ENCODE measurements around the gene TGFBR3. TPM values are rescaled to one million over a fixed set of nuclear protein-coding genes. Genes with fewer than 3 reads are reported as not detected.
"Not testable (repeated sequence)": the region's sequence is repeated elsewhere in the genome, so short reads cannot be mapped to it uniquely, and the experiment has no call there.

The TGFBR3 gene
- total RNA-seq, 1 donor from 2014 or later, result 0.60 TPM

DNA sequence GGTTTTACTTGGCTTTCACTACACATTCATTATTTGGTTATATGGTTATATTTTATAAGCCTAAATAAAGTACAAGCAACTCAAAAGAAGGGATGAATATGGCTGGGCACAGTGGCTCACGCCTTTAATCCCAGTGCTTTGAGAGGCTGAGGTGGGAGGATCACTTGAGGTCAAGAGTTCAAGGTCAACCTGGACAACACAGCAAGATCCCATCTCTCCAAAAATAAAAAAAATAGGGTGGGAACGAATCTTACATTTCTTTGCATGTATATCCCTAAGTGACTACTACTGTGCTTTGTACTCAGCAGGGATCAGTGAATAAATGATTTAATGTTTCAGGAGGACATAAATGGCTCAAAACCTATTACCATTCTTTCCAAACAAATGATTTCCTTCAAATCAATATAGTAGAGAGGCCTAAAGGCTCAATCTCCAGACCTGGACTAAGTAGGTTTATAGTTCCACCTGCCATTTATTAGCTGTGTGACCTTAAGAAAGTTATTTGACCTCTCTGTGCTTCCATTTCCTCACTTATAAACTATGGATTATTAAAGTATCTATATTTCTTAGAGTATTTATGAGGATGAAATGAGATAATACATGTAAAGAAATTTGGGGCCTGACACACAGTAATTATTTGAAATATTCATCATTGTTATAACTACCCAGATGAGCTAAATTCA is 28.3 kb downstream of the TGFBR3 start:
- peaks cover 4% of the 10 kb centered on the region for H3K9me3 Mint-ChIP-seq
- intact Hi-C loops (cut with micrococcal nuclease), result no loop called here
- CTCF ChIA-PET, result no interaction called here
- no peaks in the 10 kb centered on the region for H3K4me1 Mint-ChIP-seq
- TF ChIP-seq, protein P1, sequence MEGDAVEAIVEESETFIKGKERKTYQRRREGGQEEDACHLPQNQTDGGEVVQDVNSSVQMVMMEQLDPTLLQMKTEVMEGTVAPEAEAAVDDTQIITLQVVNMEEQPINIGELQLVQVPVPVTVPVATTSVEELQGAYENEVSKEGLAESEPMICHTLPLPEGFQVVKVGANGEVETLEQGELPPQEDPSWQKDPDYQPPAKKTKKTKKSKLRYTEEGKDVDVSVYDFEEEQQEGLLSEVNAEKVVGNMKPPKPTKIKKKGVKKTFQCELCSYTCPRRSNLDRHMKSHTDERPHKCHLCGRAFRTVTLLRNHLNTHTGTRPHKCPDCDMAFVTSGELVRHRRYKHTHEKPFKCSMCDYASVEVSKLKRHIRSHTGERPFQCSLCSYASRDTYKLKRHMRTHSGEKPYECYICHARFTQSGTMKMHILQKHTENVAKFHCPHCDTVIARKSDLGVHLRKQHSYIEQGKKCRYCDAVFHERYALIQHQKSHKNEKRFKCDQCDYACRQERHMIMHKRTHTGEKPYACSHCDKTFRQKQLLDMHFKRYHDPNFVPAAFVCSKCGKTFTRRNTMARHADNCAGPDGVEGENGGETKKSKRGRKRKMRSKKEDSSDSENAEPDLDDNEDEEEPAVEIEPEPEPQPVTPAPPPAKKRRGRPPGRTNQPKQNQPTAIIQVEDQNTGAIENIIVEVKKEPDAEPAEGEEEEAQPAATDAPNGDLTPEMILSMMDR (IDR thresholded peaks at IDR 0.05), result no peak
- DNase-seq, result no peak
- no peak overlapping the region for H3K4me3 Mint-ChIP-seq
- ATAC-seq (ENCODE audit: low read depth), result no peak
- POLR2A ChIA-PET, result no interaction called here
- no peaks in the 10 kb centered on the region for H3K27me3 Mint-ChIP-seq
- H3K27ac Mint-ChIP-seq, result no peak overlapping the region
- no peaks in the 10 kb centered on the region for H3K36me3 Mint-ChIP-seq (ENCODE audit: low read depth)

DNA sequence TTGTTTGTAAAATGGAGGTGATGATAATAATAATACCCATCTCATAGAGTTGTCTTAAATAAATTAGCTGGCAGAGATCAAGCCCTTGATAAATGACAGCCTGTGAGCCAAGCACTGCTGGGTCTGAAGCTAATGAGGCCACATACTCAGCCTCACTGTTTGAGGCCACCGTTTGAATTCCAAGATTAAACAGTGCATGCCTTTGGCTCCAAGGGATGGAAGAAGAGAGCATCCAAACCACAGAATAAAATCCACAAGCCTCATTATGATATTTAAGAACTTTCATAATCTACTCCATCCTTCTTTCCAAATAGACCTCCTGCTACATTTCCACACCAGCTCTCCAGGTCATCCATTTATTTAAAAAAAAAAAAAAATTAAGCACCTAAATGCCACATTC is 29.0 kb downstream of the TGFBR3 start:
- Mint-ChIP-seq H3K27me3 (no peaks in the 10 kb centered on the region), H3K36me3 (ENCODE audit: low read depth) (no peaks in the 10 kb centered on the region), H3K9me3 (peaks cover 4% of the 10 kb centered on the region), H3K4me3 (no peak overlapping the region), H3K4me1 (no peaks in the 10 kb centered on the region), H3K27ac (no peak overlapping the region)
- DNase-seq, result no peak
- ChIA-PET POLR2A (no interaction called here), CTCF (no interaction called here)
- intact Hi-C loops (cut with micrococcal nuclease), result no loop called here
- no peak for ATAC-seq (ENCODE audit: low read depth)
- TF ChIP-seq, protein P1 (IDR thresholded peaks at IDR 0.05), result no peak

- H3K4me3 Mint-ChIP-seq, result no peak overlapping the region
- no peaks in the 10 kb centered on the region for H3K36me3 Mint-ChIP-seq (ENCODE audit: low read depth)
- intact Hi-C loops (cut with micrococcal nuclease), result no loop called here
- DNase-seq (no peak), ATAC-seq (ENCODE audit: low read depth) (no peak)
- no peaks in the 10 kb centered on the region for H3K4me1 Mint-ChIP-seq
- H3K27ac Mint-ChIP-seq, result no peak overlapping the region
- TF ChIP-seq, protein P1 (IDR thresholded peaks at IDR 0.05), result no peak
- H3K9me3 Mint-ChIP-seq, result peaks cover 4% of the 10 kb centered on the region
- ChIA-PET POLR2A (no interaction called here), CTCF (no interaction called here)
- no peaks in the 10 kb centered on the region for H3K27me3 Mint-ChIP-seq
Observed at GRCh38 chr1:91854852-91855534, 31.0 kb downstream of the TGFBR3 start.

DNA sequence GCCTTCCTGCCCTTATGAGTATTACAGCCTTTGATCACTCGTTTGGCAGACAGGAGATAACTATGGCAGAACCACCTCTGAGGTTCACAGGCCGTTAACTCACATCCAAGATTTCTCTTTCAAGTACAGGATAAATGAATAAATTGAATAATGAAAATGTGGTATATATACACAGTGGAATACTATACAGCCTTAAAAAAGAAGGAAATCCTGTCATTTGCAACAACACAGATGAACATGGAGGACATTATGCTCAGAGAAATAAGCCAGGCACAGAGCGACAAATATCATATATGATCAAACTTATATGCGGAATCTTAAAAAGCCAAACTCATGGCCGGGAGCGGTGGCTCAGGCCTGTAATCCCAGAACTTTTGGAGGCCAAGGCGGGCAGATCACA is 32.6 kb downstream of the TGFBR3 start:
- H3K4me1 Mint-ChIP-seq, result no peaks in the 10 kb centered on the region
- H3K27ac Mint-ChIP-seq, result no peak overlapping the region
- intact Hi-C loops (cut with micrococcal nuclease), result no loop called here
- peaks cover 4% of the 10 kb centered on the region for H3K9me3 Mint-ChIP-seq
- no peak overlapping the region for H3K4me3 Mint-ChIP-seq
- DNase-seq (no peak), ATAC-seq (ENCODE audit: low read depth) (no peak)
- no peaks in the 10 kb centered on the region for H3K36me3 Mint-ChIP-seq (ENCODE audit: low read depth)
- no peaks in the 10 kb centered on the region for H3K27me3 Mint-ChIP-seq
- TF ChIP-seq, protein P1 (IDR thresholded peaks at IDR 0.05), result no peak
- ChIA-PET CTCF (no interaction called here), POLR2A (no interaction called here)

- ATAC-seq (ENCODE audit: low read depth); H3K27me3 Mint-ChIP-seq; H3K4me3 Mint-ChIP-seq; CTCF ChIA-PET; intact Hi-C loops (cut with micrococcal nuclease); H3K9me3 Mint-ChIP-seq; POLR2A ChIA-PET; H3K4me1 Mint-ChIP-seq; H3K27ac Mint-ChIP-seq; DNase-seq; H3K36me3 Mint-ChIP-seq (ENCODE audit: low read depth): not testable (repeated sequence)
Observed at GRCh38 chr1:91852011-91852410, 33.9 kb downstream of the TGFBR3 start.

All from activated B cell treated with CpG ODN at 0.5 μM for 24 hours (primary cell).